ENCODE data around the gene POLR2A.
"Not testable (repeated sequence)": the region's sequence is repeated elsewhere in the genome, so short reads cannot be mapped to it uniquely, and the experiment has no call there.

GRCh38 chr17:7470457-7470973, 13.7 kb upstream of the POLR2A start:
- TF ChIP-seq EP300 (conservative IDR thresholded peaks at IDR 0.05; ENCODE audit: poor library complexity, severe bottlenecking); EZH2 (IDR thresholded peaks at IDR 0.05; ENCODE audit: borderline replicate concordance, insufficient read depth, low read length, poor library complexity, severe bottlenecking): not testable (repeated sequence)
- TF ChIP-seq, protein P1, sequence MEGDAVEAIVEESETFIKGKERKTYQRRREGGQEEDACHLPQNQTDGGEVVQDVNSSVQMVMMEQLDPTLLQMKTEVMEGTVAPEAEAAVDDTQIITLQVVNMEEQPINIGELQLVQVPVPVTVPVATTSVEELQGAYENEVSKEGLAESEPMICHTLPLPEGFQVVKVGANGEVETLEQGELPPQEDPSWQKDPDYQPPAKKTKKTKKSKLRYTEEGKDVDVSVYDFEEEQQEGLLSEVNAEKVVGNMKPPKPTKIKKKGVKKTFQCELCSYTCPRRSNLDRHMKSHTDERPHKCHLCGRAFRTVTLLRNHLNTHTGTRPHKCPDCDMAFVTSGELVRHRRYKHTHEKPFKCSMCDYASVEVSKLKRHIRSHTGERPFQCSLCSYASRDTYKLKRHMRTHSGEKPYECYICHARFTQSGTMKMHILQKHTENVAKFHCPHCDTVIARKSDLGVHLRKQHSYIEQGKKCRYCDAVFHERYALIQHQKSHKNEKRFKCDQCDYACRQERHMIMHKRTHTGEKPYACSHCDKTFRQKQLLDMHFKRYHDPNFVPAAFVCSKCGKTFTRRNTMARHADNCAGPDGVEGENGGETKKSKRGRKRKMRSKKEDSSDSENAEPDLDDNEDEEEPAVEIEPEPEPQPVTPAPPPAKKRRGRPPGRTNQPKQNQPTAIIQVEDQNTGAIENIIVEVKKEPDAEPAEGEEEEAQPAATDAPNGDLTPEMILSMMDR (IDR thresholded peaks at IDR 0.05; ENCODE audit: poor library complexity, severe bottlenecking) = not testable (repeated sequence)

Measured in neural cell (in vitro differentiated cells).